HepG2 (cell line): ENCODE results near the gene GLE1. TPM values are rescaled to one million over a fixed set of nuclear protein-coding genes. Genes with fewer than 3 reads are reported as not detected.

Experiments used
- ATAC-seq: fragments of 200-7000 bp; cut with Tn5 transposase; 3 replicates; pipeline ENCODE4 v1.9.1; 2020; ENCODE audit warnings: mild to moderate bottlenecking, moderate library complexity
- BruUV-seq: library from RNA; stranded (reverse); fragments of 400-500 nt; replicated peaks from 2 replicates; lab custom pipeline; 2021; lab: Mats Ljungman, UMichigan
- CTCF ChIA-PET: fragments of 300-600 bp; formaldehyde crosslinking; extraction: SDS; loops from one replicate; lab custom pipeline; 2021; ENCODE audit warnings: low total read pairs, inconsistent platforms, low intra/inter-chr PET ratio; lab: Yijun Ruan, JAX
- POLR2A ChIA-PET: fragments of 350-600 bp; sonication (Branson Sonifier 250); formaldehyde crosslinking; loops from one replicate; lab custom pipeline; 2020; ENCODE audit warnings: antibody characterized with exemption, inconsistent platforms; lab: Yijun Ruan, JAX
- DNase-seq: peaks from one replicate; pipeline ENCODE4 v3.0.0-alpha.2; 2015; ENCODE audit warnings: low spot score
- FAIRE-seq: peaks from 3 replicates; lab custom pipeline; 2011; peaks lifted over from hg19 to GRCh38; lab: Jason Lieb, UNC
- H2AFZ ChIP-seq: one replicate; pipeline ENCODE4 v1.6.1; 2011; ENCODE audit warnings: low read length, inconsistent platforms
- H3K27ac ChIP-seq: fragments of 300-600 bp; 3 replicates; pipeline ENCODE4 v1.8.0; 2011; ENCODE audit warnings: mixed run types, mild to moderate bottlenecking, mixed read lengths, low read length, inconsistent platforms; ENCODE audit not compliant: insufficient read depth; ENCODE audit errors: extremely low read length
- H3K27me3 ChIP-seq, 2 experiments: fragments of 200-600 bp in 1 of 2; 2 replicates in 1 of 2; 3 replicates in 1 of 2; pipeline versions ENCODE4 v1.6.0 to v1.8.0; 2011; ENCODE audit warnings: low read length in 2 of 2, mild to moderate bottlenecking in 2 of 2, moderate library complexity in 2 of 2, inconsistent platforms in 1 of 2; ENCODE audit not compliant: insufficient read depth in 2 of 2, control insufficient read depth in 1 of 2
- H3K36me3 ChIP-seq, 2 experiments: fragments of 200-600 bp in 1 of 2; replicated peaks in 1 of 2; 2 replicates in 1 of 2; 3 replicates in 1 of 2; pipeline versions ENCODE4 v1.5.1 to v1.8.0; 2011; ENCODE audit warnings: low read length in 2 of 2, inconsistent platforms in 1 of 2; ENCODE audit not compliant: insufficient read depth in 2 of 2, control insufficient read depth in 1 of 2
- H3K4me1 ChIP-seq: 2 replicates; pipeline ENCODE4 v1.5.1; 2012; ENCODE audit warnings: low read length, inconsistent platforms; ENCODE audit not compliant: insufficient read depth
- H3K4me2 ChIP-seq: 2 replicates; pipeline ENCODE4 v1.6.0; 2011; ENCODE audit warnings: low read depth, low read length, inconsistent platforms
- H3K4me3 ChIP-seq, 3 experiments: fragments of 200-600 bp in 1 of 3; sonication (generic), shearing (Covaris generic) in 1 of 3; replicated peaks in 1 of 3; 2 replicates each; pipeline ENCODE4 v1.5.1; 2011 to 2016; ENCODE audit warnings: low read length in 3 of 3, inconsistent platforms in 2 of 3, low read depth in 2 of 3, mild to moderate bottlenecking in 2 of 3, control low read depth in 1 of 3, mixed read lengths in 1 of 3; ENCODE audit not compliant: insufficient read depth in 1 of 3
- H3K79me2 ChIP-seq: one replicate; pipeline ENCODE4 v1.6.1; 2011; ENCODE audit warnings: low read length, inconsistent platforms; ENCODE audit not compliant: insufficient read depth
- H3K9ac ChIP-seq: 2 replicates; pipeline ENCODE4 v1.6.0; 2011; ENCODE audit warnings: mild to moderate bottlenecking, low read depth, low read length, inconsistent platforms; ENCODE audit not compliant: insufficient read depth
- H3K9me3 ChIP-seq: 2 replicates; pipeline ENCODE4 v1.5.1; 2012; ENCODE audit warnings: mild to moderate bottlenecking, low read length
- H4K20me1 ChIP-seq: 2 replicates; pipeline ENCODE4 v1.6.0; 2011; ENCODE audit warnings: inconsistent platforms, mild to moderate bottlenecking, low read length, moderate library complexity; ENCODE audit not compliant: insufficient read depth
- MIER2 ChIP-seq: IDR thresholded peaks from 2 replicates; pipeline ENCODE4 v1.6.1; 2016; ENCODE audit warnings: missing biosample characterization, missing genetic modification reagents
- ZNF329 ChIP-seq: sonication (generic); formaldehyde crosslinking; IDR thresholded peaks from 2 replicates; pipeline ENCODE4 v1.9.0; 2021; ENCODE audit warnings: low read depth, mild to moderate bottlenecking, missing genetic modification reagents
- WGBS: methylation state at CpG from one replicate; pipeline ENCODE4 v1.1.6; 2017; ENCODE audit warnings: low lambda C conversion rate; 5-methylcytosine and 5-hydroxymethylcytosine counted together
- in situ Hi-C: cut with HindIII; loops from 2 replicates; pipeline ENCODE4 v1.10.0; 2017; ENCODE audit warnings: low pct_unique_long_range_greater_than_20kb; ENCODE audit not compliant: extremely low pct_ligation_motif_present
- intact Hi-C: fragments of 100-400 bp; cut with micrococcal nuclease; formaldehyde crosslinking; loops from one replicate; pipeline ENCODE4 v1.10.0; 2022; ENCODE audit not compliant: unreplicated experiment
- polyA plus RNA-seq, 8 experiments: library from polyadenylated mRNA; depleted of rRNA in 3 of 8; stranded (reverse) in 7 of 8; unstranded in 1 of 8; fragments of >200 nt; fragmentation: Illumina TruSeq in 4 of 8; extraction: Trizol in 4 of 8; gene quantifications; 2 replicates each; pipeline versions ENCODE4 v1.2.1 to v1.2.3, GENCODE V29; 2011 to 2016; ENCODE audit warnings: low read depth in 4 of 8, missing spikeins in 1 of 8, mixed read lengths in 1 of 8; ENCODE audit not compliant: insufficient read depth in 1 of 8
- total RNA-seq, 5 experiments: library from RNA; depleted of rRNA; stranded (reverse); fragments of >200 nt; fragmentation: Illumina TruSeq; extraction: Trizol; gene quantifications; 2 replicates each; pipeline ENCODE4 v1.2.3, GENCODE V29; 2016; ENCODE audit warnings: low read depth in 1 of 5
- TF ChIP-seq, protein P1 (sequence below): sonication (generic); formaldehyde crosslinking; conservative IDR thresholded peaks from 2 replicates; pipeline ENCODE4 v1.4.0; 2020; ENCODE audit warnings: missing genetic modification reagents
- TF ChIP-seq, protein P2 (sequence below): sonication (generic); formaldehyde crosslinking; IDR thresholded peaks from 2 replicates; pipeline ENCODE4 v1.5.0; 2020; ENCODE audit warnings: missing genetic modification reagents
- TF ChIP-seq, protein P3 (sequence below): IDR thresholded peaks from 2 replicates; pipeline ENCODE4 v1.6.1; 2016; ENCODE audit warnings: mild to moderate bottlenecking
- TF ChIP-seq, protein P4 (sequence below): sonication (generic); formaldehyde crosslinking; IDR thresholded peaks from 2 replicates; pipeline ENCODE4 v1.4.0; 2020; ENCODE audit warnings: missing genetic modification reagents

GLE1 gene
- total and polyA plus RNA-seq, 2 of the 13 experiments (the other 11 are each of a cell fraction or from before 2014, with no cell fraction given) = 14.7 to 28.8 TPM

DNA sequence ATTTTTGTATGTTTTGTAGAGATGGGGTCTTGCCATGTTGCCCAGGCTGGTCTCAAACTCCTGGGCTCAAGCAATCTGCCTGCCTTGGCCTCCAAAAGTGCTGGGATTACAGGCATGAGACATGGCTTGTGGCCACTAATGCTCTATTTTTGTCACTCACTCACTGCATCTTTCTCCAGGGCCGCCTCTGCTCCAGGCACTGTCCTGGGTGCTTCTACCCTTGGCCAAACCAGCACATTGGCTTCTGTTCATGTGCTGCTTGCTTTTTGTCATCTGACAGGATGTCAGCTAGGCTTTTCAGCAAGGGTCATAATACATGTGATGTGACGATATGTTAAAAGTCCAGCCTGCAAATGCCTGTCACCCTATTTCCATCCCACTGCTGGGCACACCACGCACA, 45.5 kb upstream of the GLE1 start (continued):
- TF ChIP-seq, protein P1, sequence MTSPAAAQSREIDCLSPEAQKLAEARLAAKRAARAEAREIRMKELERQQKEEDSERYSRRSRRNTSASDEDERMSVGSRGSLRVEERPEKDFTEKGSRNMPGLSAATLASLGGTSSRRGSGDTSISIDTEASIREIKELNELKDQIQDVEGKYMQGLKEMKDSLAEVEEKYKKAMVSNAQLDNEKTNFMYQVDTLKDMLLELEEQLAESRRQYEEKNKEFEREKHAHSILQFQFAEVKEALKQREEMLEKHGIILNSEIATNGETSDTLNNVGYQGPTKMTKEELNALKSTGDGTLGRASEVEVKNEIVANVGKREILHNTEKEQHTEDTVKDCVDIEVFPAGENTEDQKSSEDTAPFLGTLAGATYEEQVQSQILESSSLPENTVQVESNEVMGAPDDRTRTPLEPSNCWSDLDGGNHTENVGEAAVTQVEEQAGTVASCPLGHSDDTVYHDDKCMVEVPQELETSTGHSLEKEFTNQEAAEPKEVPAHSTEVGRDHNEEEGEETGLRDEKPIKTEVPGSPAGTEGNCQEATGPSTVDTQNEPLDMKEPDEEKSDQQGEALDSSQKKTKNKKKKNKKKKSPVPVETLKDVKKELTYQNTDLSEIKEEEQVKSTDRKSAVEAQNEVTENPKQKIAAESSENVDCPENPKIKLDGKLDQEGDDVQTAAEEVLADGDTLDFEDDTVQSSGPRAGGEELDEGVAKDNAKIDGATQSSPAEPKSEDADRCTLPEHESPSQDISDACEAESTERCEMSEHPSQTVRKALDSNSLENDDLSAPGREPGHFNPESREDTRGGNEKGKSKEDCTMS (CRISPR knock-in tag) = no peak
- TF ChIP-seq, protein P2, sequence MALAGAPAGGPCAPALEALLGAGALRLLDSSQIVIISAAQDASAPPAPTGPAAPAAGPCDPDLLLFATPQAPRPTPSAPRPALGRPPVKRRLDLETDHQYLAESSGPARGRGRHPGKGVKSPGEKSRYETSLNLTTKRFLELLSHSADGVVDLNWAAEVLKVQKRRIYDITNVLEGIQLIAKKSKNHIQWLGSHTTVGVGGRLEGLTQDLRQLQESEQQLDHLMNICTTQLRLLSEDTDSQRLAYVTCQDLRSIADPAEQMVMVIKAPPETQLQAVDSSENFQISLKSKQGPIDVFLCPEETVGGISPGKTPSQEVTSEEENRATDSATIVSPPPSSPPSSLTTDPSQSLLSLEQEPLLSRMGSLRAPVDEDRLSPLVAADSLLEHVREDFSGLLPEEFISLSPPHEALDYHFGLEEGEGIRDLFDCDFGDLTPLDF (CRISPR knock-in tag) = no peak
- TF ChIP-seq, protein P3, sequence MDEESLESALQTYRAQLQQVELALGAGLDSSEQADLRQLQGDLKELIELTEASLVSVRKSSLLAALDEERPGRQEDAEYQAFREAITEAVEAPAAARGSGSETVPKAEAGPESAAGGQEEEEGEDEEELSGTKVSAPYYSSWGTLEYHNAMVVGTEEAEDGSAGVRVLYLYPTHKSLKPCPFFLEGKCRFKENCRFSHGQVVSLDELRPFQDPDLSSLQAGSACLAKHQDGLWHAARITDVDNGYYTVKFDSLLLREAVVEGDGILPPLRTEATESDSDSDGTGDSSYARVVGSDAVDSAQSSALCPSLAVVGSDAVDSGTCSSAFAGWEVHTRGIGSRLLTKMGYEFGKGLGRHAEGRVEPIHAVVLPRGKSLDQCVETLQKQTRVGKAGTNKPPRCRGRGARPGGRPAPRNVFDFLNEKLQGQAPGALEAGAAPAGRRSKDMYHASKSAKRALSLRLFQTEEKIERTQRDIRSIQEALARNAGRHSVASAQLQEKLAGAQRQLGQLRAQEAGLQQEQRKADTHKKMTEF = no peak

DNA sequence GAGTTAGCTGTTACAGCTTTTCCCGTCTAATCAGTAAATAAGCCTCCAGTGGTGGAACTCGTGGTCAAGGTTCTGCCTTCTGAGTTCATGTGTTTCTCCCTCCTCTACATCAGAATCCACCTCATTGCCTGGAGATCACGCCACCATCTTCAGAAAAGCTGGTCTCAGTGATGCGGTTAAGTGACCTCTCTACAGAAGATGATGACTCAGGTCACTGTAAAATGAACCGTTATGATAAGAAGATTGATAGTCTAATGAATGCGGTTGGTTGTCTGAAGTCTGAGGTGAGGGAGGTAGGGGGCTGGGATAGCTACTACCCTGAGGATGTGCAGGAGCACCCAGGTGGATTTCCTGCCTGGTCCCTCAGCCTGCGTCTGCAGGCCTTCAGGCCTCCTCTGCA, 35.4 kb upstream of the GLE1 start:
- Histone ChIP-seq H3K9ac (no peak overlapping the region), H3K27me3 (no peaks in the 10 kb centered on the region), H3K79me2 (no peaks in the 10 kb centered on the region), H4K20me1 (no peaks in the 10 kb centered on the region), H3K27ac (no peak overlapping the region), H3K9me3 (no peaks in the 10 kb centered on the region), H3K4me3 (no peak overlapping the region), H3K4me2 (no peak overlapping the region), H2AFZ (no peak overlapping the region), H3K36me3 (peaks cover 6 to 35% of the 10 kb centered on the region in 2 experiments; a peak in 3 of 5 replicates), H3K4me1 (no peaks in the 10 kb centered on the region)
- ChIA-PET POLR2A (no interaction called here), CTCF (no interaction called here)
- in situ Hi-C loops (no loop called here), intact Hi-C loops (no loop called here)
- TF ChIP-seq ZNF329 (CRISPR knock-in tag) (no peak), MIER2 (CRISPR knock-in tag) (no peak)
- TF ChIP-seq, protein P4, sequence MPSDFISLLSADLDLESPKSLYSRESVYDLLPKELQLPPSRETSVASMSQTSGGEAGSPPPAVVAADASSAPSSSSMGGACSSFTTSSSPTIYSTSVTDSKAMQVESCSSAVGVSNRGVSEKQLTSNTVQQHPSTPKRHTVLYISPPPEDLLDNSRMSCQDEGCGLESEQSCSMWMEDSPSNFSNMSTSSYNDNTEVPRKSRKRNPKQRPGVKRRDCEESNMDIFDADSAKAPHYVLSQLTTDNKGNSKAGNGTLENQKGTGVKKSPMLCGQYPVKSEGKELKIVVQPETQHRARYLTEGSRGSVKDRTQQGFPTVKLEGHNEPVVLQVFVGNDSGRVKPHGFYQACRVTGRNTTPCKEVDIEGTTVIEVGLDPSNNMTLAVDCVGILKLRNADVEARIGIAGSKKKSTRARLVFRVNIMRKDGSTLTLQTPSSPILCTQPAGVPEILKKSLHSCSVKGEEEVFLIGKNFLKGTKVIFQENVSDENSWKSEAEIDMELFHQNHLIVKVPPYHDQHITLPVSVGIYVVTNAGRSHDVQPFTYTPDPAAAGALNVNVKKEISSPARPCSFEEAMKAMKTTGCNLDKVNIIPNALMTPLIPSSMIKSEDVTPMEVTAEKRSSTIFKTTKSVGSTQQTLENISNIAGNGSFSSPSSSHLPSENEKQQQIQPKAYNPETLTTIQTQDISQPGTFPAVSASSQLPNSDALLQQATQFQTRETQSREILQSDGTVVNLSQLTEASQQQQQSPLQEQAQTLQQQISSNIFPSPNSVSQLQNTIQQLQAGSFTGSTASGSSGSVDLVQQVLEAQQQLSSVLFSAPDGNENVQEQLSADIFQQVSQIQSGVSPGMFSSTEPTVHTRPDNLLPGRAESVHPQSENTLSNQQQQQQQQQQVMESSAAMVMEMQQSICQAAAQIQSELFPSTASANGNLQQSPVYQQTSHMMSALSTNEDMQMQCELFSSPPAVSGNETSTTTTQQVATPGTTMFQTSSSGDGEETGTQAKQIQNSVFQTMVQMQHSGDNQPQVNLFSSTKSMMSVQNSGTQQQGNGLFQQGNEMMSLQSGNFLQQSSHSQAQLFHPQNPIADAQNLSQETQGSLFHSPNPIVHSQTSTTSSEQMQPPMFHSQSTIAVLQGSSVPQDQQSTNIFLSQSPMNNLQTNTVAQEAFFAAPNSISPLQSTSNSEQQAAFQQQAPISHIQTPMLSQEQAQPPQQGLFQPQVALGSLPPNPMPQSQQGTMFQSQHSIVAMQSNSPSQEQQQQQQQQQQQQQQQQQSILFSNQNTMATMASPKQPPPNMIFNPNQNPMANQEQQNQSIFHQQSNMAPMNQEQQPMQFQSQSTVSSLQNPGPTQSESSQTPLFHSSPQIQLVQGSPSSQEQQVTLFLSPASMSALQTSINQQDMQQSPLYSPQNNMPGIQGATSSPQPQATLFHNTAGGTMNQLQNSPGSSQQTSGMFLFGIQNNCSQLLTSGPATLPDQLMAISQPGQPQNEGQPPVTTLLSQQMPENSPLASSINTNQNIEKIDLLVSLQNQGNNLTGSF (CRISPR knock-in tag) = no peak
- 96% methylated on average over 6 of the region's 7 CpGs for WGBS
- DNase-seq (no peak), ATAC-seq (no peak), FAIRE-seq (no peak)
- no TSS peak for BruUV-seq
